Keratinocyte (primary cell): ENCODE measurements around the gene HDGFL2.

Experiments used
- EZH2 ChIP-seq: IDR thresholded peaks from one replicate; pipeline ENCODE4 v1.6.1; 2012; ENCODE audit warnings: inconsistent platforms, mild to moderate bottlenecking, low read length, moderate library complexity
- TF ChIP-seq, protein P1 (sequence below), 3 experiments: IDR thresholded peaks in 1 of 3; conservative IDR thresholded peaks in 1 of 3; optimal IDR thresholded peaks in 1 of 3; 2 replicates in 2 of 3; 3 replicates in 1 of 3; pipeline versions ENCODE3 to v1.5.1; 2011; ENCODE audit warnings: low read length in 3 of 3, mild to moderate bottlenecking in 3 of 3, moderate library complexity in 2 of 3, control low read depth in 1 of 3, inconsistent platforms in 1 of 3; ENCODE audit not compliant: insufficient read depth in 2 of 3; ENCODE audit errors: extremely low read depth in 1 of 3

- TF ChIP-seq, protein P1, sequence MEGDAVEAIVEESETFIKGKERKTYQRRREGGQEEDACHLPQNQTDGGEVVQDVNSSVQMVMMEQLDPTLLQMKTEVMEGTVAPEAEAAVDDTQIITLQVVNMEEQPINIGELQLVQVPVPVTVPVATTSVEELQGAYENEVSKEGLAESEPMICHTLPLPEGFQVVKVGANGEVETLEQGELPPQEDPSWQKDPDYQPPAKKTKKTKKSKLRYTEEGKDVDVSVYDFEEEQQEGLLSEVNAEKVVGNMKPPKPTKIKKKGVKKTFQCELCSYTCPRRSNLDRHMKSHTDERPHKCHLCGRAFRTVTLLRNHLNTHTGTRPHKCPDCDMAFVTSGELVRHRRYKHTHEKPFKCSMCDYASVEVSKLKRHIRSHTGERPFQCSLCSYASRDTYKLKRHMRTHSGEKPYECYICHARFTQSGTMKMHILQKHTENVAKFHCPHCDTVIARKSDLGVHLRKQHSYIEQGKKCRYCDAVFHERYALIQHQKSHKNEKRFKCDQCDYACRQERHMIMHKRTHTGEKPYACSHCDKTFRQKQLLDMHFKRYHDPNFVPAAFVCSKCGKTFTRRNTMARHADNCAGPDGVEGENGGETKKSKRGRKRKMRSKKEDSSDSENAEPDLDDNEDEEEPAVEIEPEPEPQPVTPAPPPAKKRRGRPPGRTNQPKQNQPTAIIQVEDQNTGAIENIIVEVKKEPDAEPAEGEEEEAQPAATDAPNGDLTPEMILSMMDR (optimal IDR thresholded peaks at IDR 0.05 in 1 of 3, IDR thresholded peaks at IDR 0.05 in 1 of 3, conservative IDR thresholded peaks at IDR 0.05 in 1 of 3; ENCODE audit: extremely low read depth in 1 of 3, insufficient read depth in 2 of 3, low read length in 3 of 3): no peak
- no peak for TF ChIP-seq EZH2
These were observed 77.9 kb downstream of the HDGFL2 start for GRCh38 chr19:4550018-4550417.
